ENCODE measurements around the gene ANKS1B. TPM values are rescaled to one million over a fixed set of nuclear protein-coding genes. Genes with fewer than 3 reads are reported as not detected.

Gene ANKS1B
- total and polyA plus RNA-seq, 10 of the 15 experiments (the other 5 are each of a cell fraction or from before 2014, with no cell fraction given): 0.16 to 1.3 (median 0.82) TPM; not detected in 7

DNA sequence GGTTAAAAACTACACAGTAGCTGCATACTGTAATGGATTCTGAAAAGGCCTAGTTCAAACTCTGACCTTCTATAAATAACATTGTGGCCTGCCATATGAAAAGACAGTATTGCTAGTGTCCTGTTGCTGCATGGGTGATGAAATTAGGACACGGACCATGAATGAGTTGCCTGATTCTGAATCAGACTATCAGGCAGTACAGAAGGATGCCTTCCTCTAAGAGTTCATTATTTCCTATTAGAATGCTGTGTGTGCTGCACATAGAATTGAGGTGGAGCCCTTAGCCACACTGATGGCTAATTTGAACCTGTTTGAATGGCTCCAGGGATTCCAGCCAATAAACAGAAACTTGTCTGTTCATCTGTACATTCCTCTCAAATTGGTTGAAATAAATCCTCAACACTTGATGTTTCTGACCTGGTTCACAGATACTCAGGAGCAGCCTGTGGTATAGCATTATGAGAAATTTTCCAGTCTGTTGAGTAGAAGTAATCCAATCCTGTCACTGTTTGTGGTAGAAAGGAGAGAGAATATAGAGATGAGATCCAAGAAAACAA is 856.4 kb downstream of the ANKS1B start:
- no peak for FAIRE-seq
- in situ Hi-C loops (cut with MboI) (no loop called here), intact Hi-C loops (cut with micrococcal nuclease; ENCODE audit: unreplicated experiment) (no loop called here)
- ChIA-PET CTCF (no interaction called here), SMC1A (ENCODE audit: uncharacterized antibody, unreplicated experiment) (no interaction called here), POLR2A (no interaction called here), RAD21 (ENCODE audit: unreplicated experiment) (no interaction called here)
- Histone ChIP-seq H3K4me3 (no peak overlapping the region), H3K9me3 (replicated peaks; ENCODE audit: control insufficient read depth, insufficient read depth, low read length) (no peaks in the 10 kb centered on the region), H4K20me1 (ENCODE audit: control insufficient read depth, insufficient read depth) (no peaks in the 10 kb centered on the region), H3K79me2 (ENCODE audit: control insufficient read depth, insufficient read depth, low read length) (no peaks in the 10 kb centered on the region), H3K4me1 (ENCODE audit: control insufficient read depth, insufficient read depth, low read length) (peaks cover 8% of the 10 kb centered on the region), H3K27ac (ENCODE audit: control insufficient read depth, insufficient read depth) (no peak overlapping the region), H3K27me3 (replicated peaks in 1 of 2; ENCODE audit: control insufficient read depth in 2 of 2, insufficient read depth in 2 of 2, low read length in 1 of 2) (no peaks in the 10 kb centered on the region), H3K36me3 (ENCODE audit: control insufficient read depth in 2 of 2, insufficient read depth in 2 of 2, low read length in 1 of 2) (no peaks in the 10 kb centered on the region), H3K4me2 (ENCODE audit: control insufficient read depth, insufficient read depth) (no peak overlapping the region), H2AFZ (ENCODE audit: control insufficient read depth, low read depth, low read length) (no peak overlapping the region), H3K9ac (ENCODE audit: control insufficient read depth, insufficient read depth, low read length) (no peak overlapping the region)
- no TSS peak for BruUV-seq (replicated peaks)
- 27% methylated on average over 1 of the region's 1 CpG for WGBS (ENCODE audit: insufficient coverage, insufficient replicate concordance, low lambda C conversion rate, missing lambda C conversion rate)
- DNase-seq (ENCODE audit: low read depth, low spot score): no peak
- no peak for ATAC-seq
- no peak for TF ChIP-seq TCF3 (IDR thresholded peaks at IDR 0.05; ENCODE audit: borderline replicate concordance, insufficient read depth, low read depth, low read length)
- TF ChIP-seq RELA (IDR thresholded peaks at IDR 0.05; ENCODE audit: borderline replicate concordance, partially characterized antibody): no peak
- no peak for TF ChIP-seq ESRRA (IDR thresholded peaks at IDR 0.05; ENCODE audit: low read length)
- TF ChIP-seq EP300 (IDR thresholded peaks at IDR 0.05; ENCODE audit: borderline replicate concordance in 1 of 2, control insufficient read depth in 1 of 2, low read depth in 2 of 2, low read length in 2 of 2): no peak
- no peak for TF ChIP-seq GABPA (IDR thresholded peaks at IDR 0.05; ENCODE audit: low read depth)
- no peak for TF ChIP-seq NR2C2 (IDR thresholded peaks at IDR 0.05; ENCODE audit: borderline replicate concordance, control insufficient read depth, insufficient read length, low read depth)
- no peak for TF ChIP-seq HDAC2 (IDR thresholded peaks at IDR 0.05)
- TF ChIP-seq ZNF384 (IDR thresholded peaks at IDR 0.05; ENCODE audit: borderline replicate concordance, low read depth, low read length): no peak
- no peak for TF ChIP-seq TAF1 (IDR thresholded peaks at IDR 0.05; ENCODE audit: borderline replicate concordance, low read depth, low read length)
